Endothelial cell of umbilical vein (primary cell): ENCODE measurements around the gene PCARE. TPM values are rescaled to one million over a fixed set of nuclear protein-coding genes. Genes with fewer than 3 reads are reported as not detected.

Source experiments
- BruUV-seq: library from RNA; stranded (reverse); fragments of 400-500 nt; replicated peaks from 2 replicates; lab custom pipeline; 2021; lab: Mats Ljungman, UMichigan
- CTCF ChIA-PET: fragments of 300-600, 350-600 bp; sonication (Branson Sonifier 250); formaldehyde crosslinking; loops from one replicate; lab custom pipeline; 2021; ENCODE audit warnings: antibody characterized with exemption, inconsistent platforms; lab: Charles Lee
- POLR2A ChIA-PET: fragments of 300-600, 350-600 bp; sonication (Branson Sonifier 250); formaldehyde crosslinking; loops from one replicate; lab custom pipeline; 2021; ENCODE audit warnings: antibody characterized with exemption, inconsistent platforms; lab: Charles Lee
- DNase-seq: peaks from one replicate; pipeline ENCODE4 v3.0.0-alpha.2; 2011; ENCODE audit warnings: low read depth, low spot score
- FAIRE-seq: peaks from 2 replicates; lab custom pipeline; 2011; peaks lifted over from hg19 to GRCh38; lab: Jason Lieb, UNC
- H2AFZ ChIP-seq: 2 replicates; pipeline ENCODE4 v1.6.0; 2012; ENCODE audit warnings: low read depth, low read length, control low read depth, inconsistent platforms
- H3K27ac ChIP-seq: 2 replicates; pipeline ENCODE4 v1.5.1; 2011; ENCODE audit warnings: low read depth, mild to moderate bottlenecking, control low read depth, low read length, moderate library complexity; ENCODE audit not compliant: insufficient read depth
- H3K27me3 ChIP-seq, 2 experiments: 2 replicates each; pipeline versions ENCODE4 v1.6.0 to v1.6.1; 2011; ENCODE audit warnings: low read length in 2 of 2, mixed read lengths in 1 of 2; ENCODE audit not compliant: control insufficient read depth in 2 of 2, insufficient read depth in 2 of 2
- H3K36me3 ChIP-seq, 2 experiments: 2 replicates in 1 of 2; 3 replicates in 1 of 2; pipeline ENCODE4 v1.5.1; 2011; ENCODE audit warnings: low read length in 2 of 2, mild to moderate bottlenecking in 1 of 2, moderate library complexity in 1 of 2; ENCODE audit not compliant: control insufficient read depth in 2 of 2, insufficient read depth in 2 of 2; ENCODE audit errors: extremely low read depth in 1 of 2
- H3K4me1 ChIP-seq: 3 replicates; pipeline ENCODE4 v1.5.1; 2011; ENCODE audit warnings: mild to moderate bottlenecking, low read length; ENCODE audit not compliant: control insufficient read depth, insufficient read depth; ENCODE audit errors: extremely low read depth
- H3K4me2 ChIP-seq: 2 replicates; pipeline ENCODE4 v1.6.1; 2011; ENCODE audit warnings: low read length, control low read depth, mixed read lengths; ENCODE audit not compliant: insufficient read depth
- H3K4me3 ChIP-seq, 3 experiments: fragments of 200-600 bp in 1 of 3; sonication (generic), shearing (Covaris generic) in 1 of 3; replicated peaks in 1 of 3; 2 replicates each; pipeline ENCODE4 v1.5.1; 2011 to 2016; ENCODE audit warnings: control low read depth in 3 of 3, low read length in 3 of 3, mild to moderate bottlenecking in 2 of 3, inconsistent platforms in 1 of 3, low read depth in 1 of 3, moderate library complexity in 1 of 3; ENCODE audit not compliant: insufficient read depth in 1 of 3
- H3K79me2 ChIP-seq: 2 replicates; pipeline ENCODE4 v1.6.0; 2012; ENCODE audit warnings: low read length, inconsistent platforms; ENCODE audit not compliant: control insufficient read depth, insufficient read depth
- H3K9ac ChIP-seq: replicated peaks from 2 replicates; pipeline ENCODE3; 2011; ENCODE audit warnings: low read length, control low read depth; ENCODE audit not compliant: insufficient read depth; ENCODE audit errors: extremely low read depth
- H3K9me1 ChIP-seq: replicated peaks from 3 replicates; pipeline ENCODE4 v1.6.0; 2011; ENCODE audit warnings: mild to moderate bottlenecking, low read length; ENCODE audit not compliant: control insufficient read depth, insufficient read depth; ENCODE audit errors: extremely low read depth
- H3K9me3 ChIP-seq: replicated peaks from 2 replicates; pipeline ENCODE4 v1.5.1; 2012; ENCODE audit warnings: low read length, inconsistent platforms; ENCODE audit not compliant: control insufficient read depth, insufficient read depth
- H4K20me1 ChIP-seq: replicated peaks from 2 replicates; pipeline ENCODE3; 2011; ENCODE audit warnings: mild to moderate bottlenecking, low read length; ENCODE audit not compliant: control insufficient read depth, insufficient read depth; ENCODE audit errors: extremely low read depth
- CTCF ChIP-seq, 2 donors: IDR thresholded peaks; 1 replicate in 1 of 2; 2 replicates in 1 of 2; pipeline ENCODE4 v1.5.1; 2011; ENCODE audit warnings: low read length in 2 of 2, mild to moderate bottlenecking in 2 of 2, moderate library complexity in 2 of 2, control low read depth in 1 of 2, inconsistent platforms in 1 of 2, low read depth in 1 of 2; ENCODE audit not compliant: insufficient read depth in 1 of 2; ENCODE audit errors: extremely low read depth in 1 of 2
- EZH2 ChIP-seq: IDR thresholded peaks from 2 replicates; pipeline ENCODE4 v1.6.1; 2012; ENCODE audit warnings: borderline replicate concordance, low read depth, mild to moderate bottlenecking, moderate library complexity, low read length, inconsistent platforms; ENCODE audit not compliant: severe bottlenecking
- FOS ChIP-seq: IDR thresholded peaks from 2 replicates; pipeline ENCODE4 v1.6.1; 2011; ENCODE audit warnings: mild to moderate bottlenecking, low read length, moderate library complexity, borderline replicate concordance; ENCODE audit not compliant: insufficient read depth
- GATA2 ChIP-seq: IDR thresholded peaks from 2 replicates; pipeline ENCODE4 v1.7.0; 2011; ENCODE audit warnings: low read depth, mild to moderate bottlenecking, moderate library complexity, mixed read lengths, low read length; ENCODE audit not compliant: insufficient read length, insufficient read depth
- JUN ChIP-seq: IDR thresholded peaks from 2 replicates; pipeline ENCODE4 v1.6.1; 2011; ENCODE audit warnings: borderline replicate concordance, low read depth; ENCODE audit not compliant: insufficient read length, insufficient read depth
- MAX ChIP-seq: IDR thresholded peaks from 2 replicates; pipeline ENCODE4 v1.6.1; 2011; ENCODE audit not compliant: insufficient read depth, insufficient read length
- MYC ChIP-seq: IDR thresholded peaks from one replicate; pipeline ENCODE4 v1.6.1; 2011; ENCODE audit warnings: mild to moderate bottlenecking, low read depth, low read length
- POLR2A ChIP-seq: IDR thresholded peaks from 2 replicates; pipeline ENCODE4 v1.6.1; 2012; ENCODE audit warnings: low read depth, mild to moderate bottlenecking, control low read depth, low read length
- POLR2AphosphoS5 ChIP-seq: IDR thresholded peaks from 2 replicates; pipeline ENCODE4 v1.6.1; 2012; ENCODE audit warnings: low read depth, mild to moderate bottlenecking, control low read depth, low read length, moderate library complexity; ENCODE audit not compliant: insufficient read depth
- dilution Hi-C: fragments of 300-500 bp; cut with MboI; formaldehyde crosslinking; loops from one replicate; pipeline ENCODE4 v1.15.0; 2019; ENCODE audit warnings: low sequenced_read_pairs; ENCODE audit not compliant: extremely low pct_ligation_motif_present
- intact Hi-C: fragments of 100-400 bp; cut with micrococcal nuclease; formaldehyde crosslinking; loops from one replicate; pipeline ENCODE4 v1.10.0; 2022
- polyA plus RNA-seq, 4 experiments: library from polyadenylated mRNA; depleted of rRNA in 3 of 4; stranded (reverse) in 3 of 4; unstranded in 1 of 4; fragments of >200 nt; gene quantifications; 2 replicates each; pipeline versions ENCODE4 v1.2.1 to v1.2.3, GENCODE V29; 2011 to 2012; ENCODE audit warnings: missing spikeins in 1 of 4
- total RNA-seq: library from RNA; stranded (reverse); gene quantifications from 2 replicates; pipeline ENCODE4 v1.2.3, GENCODE V29; 2021

Gene PCARE
- total and polyA plus RNA-seq, 2 donors (not counting 3 experiments of a cell fraction or from before 2014, with no cell fraction given) = not detected

- no TSS peak for BruUV-seq
- Histone ChIP-seq H3K4me1 (no peaks in the 10 kb centered on the region), H3K9me1 (no peaks in the 10 kb centered on the region), H3K27ac (no peak overlapping the region), H2AFZ (no peak overlapping the region), H3K9ac (no peak overlapping the region), H3K4me2 (no peak overlapping the region), H3K27me3 (no peaks in the 10 kb centered on the region), H4K20me1 (no peaks in the 10 kb centered on the region), H3K36me3 (no peaks in the 10 kb centered on the region), H3K79me2 (no peaks in the 10 kb centered on the region), H3K4me3 (no peak overlapping the region), H3K9me3 (no peaks in the 10 kb centered on the region)
- dilution Hi-C loops = no loop called here
- no peak for TF ChIP-seq POLR2A
- TF ChIP-seq FOS = no peak
- TF ChIP-seq POLR2AphosphoS5 = no peak
- TF ChIP-seq GATA2 = no peak
- intact Hi-C loops = no loop called here
- DNase-seq (no peak), FAIRE-seq (no peak)
- ChIA-PET CTCF (no interaction called here), POLR2A (no interaction called here)
These were observed 18.7 kb downstream of the PCARE start for GRCh38 chr2:29055601-29056000.

- no peaks in the 10 kb centered on the region for H3K4me1 ChIP-seq
- no peak overlapping the region for H3K9ac ChIP-seq
- intact Hi-C loops (loop anchor here (5.0 kb wide), 1 partner anchor 143 kb away; no protein-coding TSS in a partner anchor), dilution Hi-C loops (no loop called here)
- no peak for DNase-seq
- no peaks in the 10 kb centered on the region for H3K9me3 ChIP-seq
- BruUV-seq = no TSS peak
- H4K20me1 ChIP-seq = no peaks in the 10 kb centered on the region
- no peak overlapping the region for H3K4me3 ChIP-seq
- H3K27me3 ChIP-seq = no peaks in the 10 kb centered on the region
- H3K79me2 ChIP-seq = no peaks in the 10 kb centered on the region
- H2AFZ ChIP-seq = no peak overlapping the region
- no peaks in the 10 kb centered on the region for H3K9me1 ChIP-seq
- TF ChIP-seq POLR2AphosphoS5 (no peak), FOS (no peak), MYC (no peak), GATA2 (no peak), POLR2A (no peak), EZH2 (no peak), CTCF (IDR thresholded peaks at IDR 0.05; ENCODE audit: extremely low read depth in 1 of 2, insufficient read depth in 1 of 2, low read depth in 1 of 2, low read length in 2 of 2) (no peak), MAX (no peak), JUN (no peak)
- CTCF ChIA-PET = interaction anchor here (1.2 to 1.6 kb wide), 2 partner anchors 9 to 23 kb away, joined by 3 read pairs; no protein-coding TSS in a partner anchor
- no peak for FAIRE-seq
- H3K27ac ChIP-seq = no peak overlapping the region
- no peak overlapping the region for H3K4me2 ChIP-seq
- POLR2A ChIA-PET = no interaction called here
- H3K36me3 ChIP-seq = no peaks in the 10 kb centered on the region
These were observed 19.9 kb downstream of the PCARE start for GRCh38 chr2:29054430-29054829.
